ENCODE data around the gene PTN.

PTN gene

DNA sequence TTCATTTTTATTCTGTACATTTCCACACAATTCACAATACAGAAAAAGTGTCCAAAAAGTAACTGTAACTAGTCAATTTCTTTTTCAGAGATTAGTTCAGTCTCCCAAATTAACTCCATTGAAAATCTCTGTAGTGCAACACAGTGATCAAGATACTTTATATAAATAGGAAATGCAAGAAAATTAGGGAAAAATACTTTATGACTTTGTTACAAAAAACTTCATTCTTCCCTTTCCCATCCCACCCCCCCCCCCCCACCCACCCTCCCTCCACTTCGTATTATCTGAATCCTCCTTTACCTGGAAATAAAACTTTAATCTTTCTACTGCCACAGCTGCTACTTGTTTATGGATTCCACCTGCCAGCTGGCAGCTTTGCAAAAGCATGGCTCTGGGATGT is 37.5 kb upstream of the PTN start:
- H3K36me3 ChIP-seq (ENCODE audit: control insufficient read depth in 2 of 2, insufficient read depth in 1 of 2, low read length in 2 of 2), result no peaks in the 10 kb centered on the region
- H3K4me3 ChIP-seq (ENCODE audit: low read depth, low read length), result no peak overlapping the region
- ChIA-PET POLR2A (no interaction called here), CTCF (no interaction called here)
- H3K4me1 ChIP-seq (ENCODE audit: control insufficient read depth, insufficient read depth, low read length), result no peaks in the 10 kb centered on the region
- H3K9me3 ChIP-seq (ENCODE audit: control insufficient read depth, insufficient read depth, low read depth, low read length), result no peaks in the 10 kb centered on the region
- TF ChIP-seq SALL2 (tag by site-specific recombination; IDR thresholded peaks at IDR 0.05; ENCODE audit: borderline replicate concordance) (no peak), ZNF37A (tag by site-specific recombination; IDR thresholded peaks at IDR 0.05) (no peak), TRIM28 (IDR thresholded peaks at IDR 0.05; ENCODE audit: borderline replicate concordance, low read length) (no peak), PATZ1 (tag by site-specific recombination; IDR thresholded peaks at IDR 0.05) (no peak), FEZF1 (tag by site-specific recombination; IDR thresholded peaks at IDR 0.05) (no peak), KLF1 (tag by site-specific recombination; IDR thresholded peaks at IDR 0.05) (no peak), ZNF785 (tag by site-specific recombination; IDR thresholded peaks at IDR 0.05) (no peak), ZNF626 (tag by site-specific recombination; IDR thresholded peaks at IDR 0.05) (no peak), ZNF776 (tag by site-specific recombination; IDR thresholded peaks at IDR 0.05; ENCODE audit: borderline replicate concordance) (no peak), ZNF211 (tag by site-specific recombination; IDR thresholded peaks at IDR 0.05; ENCODE audit: low read depth) (no peak), ZBTB6 (tag by site-specific recombination; IDR thresholded peaks at IDR 0.05) (no peak), ZSCAN16 (tag by site-specific recombination; IDR thresholded peaks at IDR 0.05) (no peak), ZNF596 (tag by site-specific recombination; IDR thresholded peaks at IDR 0.05) (no peak), ZSCAN18 (tag by site-specific recombination; IDR thresholded peaks at IDR 0.05) (no peak), ZNF639 (tag by site-specific recombination; IDR thresholded peaks at IDR 0.05) (no peak)
- TF ChIP-seq, protein P1, sequence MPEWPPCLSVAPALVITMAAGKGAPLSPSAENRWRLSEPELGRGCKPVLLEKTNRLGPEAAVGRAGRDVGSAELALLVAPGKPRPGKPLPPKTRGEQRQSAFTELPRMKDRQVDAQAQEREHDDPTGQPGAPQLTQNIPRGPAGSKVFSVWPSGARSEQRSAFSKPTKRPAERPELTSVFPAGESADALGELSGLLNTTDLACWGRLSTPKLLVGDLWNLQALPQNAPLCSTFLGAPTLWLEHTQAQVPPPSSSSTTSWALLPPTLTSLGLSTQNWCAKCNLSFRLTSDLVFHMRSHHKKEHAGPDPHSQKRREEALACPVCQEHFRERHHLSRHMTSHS (tag by site-specific recombination; IDR thresholded peaks at IDR 0.05), result no peak
- H3K27ac ChIP-seq (ENCODE audit: extremely low read depth, low read depth, low read length), result no peak overlapping the region

DNA sequence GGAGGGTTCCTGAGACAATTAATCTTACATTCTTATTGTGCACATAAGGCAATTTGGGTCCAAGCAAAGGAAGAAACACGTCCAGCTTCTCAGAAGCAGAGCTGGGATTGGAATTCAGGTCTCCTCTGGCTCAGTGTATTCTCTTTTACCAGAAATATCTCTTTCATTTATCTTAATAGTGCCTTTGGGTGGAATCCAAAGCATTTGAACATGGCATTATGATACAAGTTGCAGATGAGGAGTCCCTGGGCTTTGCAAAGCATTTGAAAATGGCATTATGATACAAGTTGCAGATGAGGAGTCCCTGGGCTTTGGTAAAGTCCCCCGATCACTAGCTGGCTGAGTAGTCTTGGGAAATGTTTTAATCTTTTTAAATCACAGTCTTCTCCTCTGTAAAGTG is 30.0 kb upstream of the PTN start:
- CTCF ChIA-PET, result no interaction called here
- POLR2A ChIA-PET, result no interaction called here
- TF ChIP-seq, protein P2, sequence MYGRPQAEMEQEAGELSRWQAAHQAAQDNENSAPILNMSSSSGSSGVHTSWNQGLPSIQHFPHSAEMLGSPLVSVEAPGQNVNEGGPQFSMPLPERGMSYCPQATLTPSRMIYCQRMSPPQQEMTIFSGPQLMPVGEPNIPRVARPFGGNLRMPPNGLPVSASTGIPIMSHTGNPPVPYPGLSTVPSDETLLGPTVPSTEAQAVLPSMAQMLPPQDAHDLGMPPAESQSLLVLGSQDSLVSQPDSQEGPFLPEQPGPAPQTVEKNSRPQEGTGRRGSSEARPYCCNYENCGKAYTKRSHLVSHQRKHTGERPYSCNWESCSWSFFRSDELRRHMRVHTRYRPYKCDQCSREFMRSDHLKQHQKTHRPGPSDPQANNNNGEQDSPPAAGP (tag by site-specific recombination; IDR thresholded peaks at IDR 0.05), result no peak
- TF ChIP-seq ZNF76 (tag by site-specific recombination; IDR thresholded peaks at IDR 0.05; ENCODE audit: borderline replicate concordance, low read depth) (no peak), ZNF692 (tag by site-specific recombination; IDR thresholded peaks at IDR 0.05) (no peak), ZNF571 (tag by site-specific recombination; IDR thresholded peaks at IDR 0.05) (no peak), PRDM1 (tag by site-specific recombination; IDR thresholded peaks at IDR 0.05) (no peak), BCL11A (tag by site-specific recombination; IDR thresholded peaks at IDR 0.05; ENCODE audit: low read depth) (no peak), ZNF138 (tag by site-specific recombination; IDR thresholded peaks at IDR 0.05; ENCODE audit: borderline replicate concordance) (no peak), ZNF114 (tag by site-specific recombination; IDR thresholded peaks at IDR 0.05) (no peak), IKZF3 (tag by site-specific recombination; IDR thresholded peaks at IDR 0.05) (no peak)

More for the DNA sequence above, 30.0 kb upstream of the PTN start:
- Histone ChIP-seq H3K4me3 (ENCODE audit: low read depth, low read length) (no peak overlapping the region), H3K36me3 (ENCODE audit: control insufficient read depth in 2 of 2, insufficient read depth in 1 of 2, low read length in 2 of 2) (no peaks in the 10 kb centered on the region), H3K9me3 (ENCODE audit: control insufficient read depth, insufficient read depth, low read depth, low read length) (no peaks in the 10 kb centered on the region), H3K27ac (ENCODE audit: extremely low read depth, low read depth, low read length) (no peak overlapping the region), H3K4me1 (ENCODE audit: control insufficient read depth, insufficient read depth, low read length) (no peaks in the 10 kb centered on the region)

All from HEK293 (cell line).